ENCODE data around the gene HYI. TPM values are rescaled to one million over a fixed set of nuclear protein-coding genes. Genes with fewer than 3 reads are reported as not detected.

Gene HYI
- total and polyA plus RNA-seq, 2 of the 8 experiments (the other 6 are each of a cell fraction or from before 2014, with no cell fraction given): 14.4 to 17.7 TPM

DNA sequence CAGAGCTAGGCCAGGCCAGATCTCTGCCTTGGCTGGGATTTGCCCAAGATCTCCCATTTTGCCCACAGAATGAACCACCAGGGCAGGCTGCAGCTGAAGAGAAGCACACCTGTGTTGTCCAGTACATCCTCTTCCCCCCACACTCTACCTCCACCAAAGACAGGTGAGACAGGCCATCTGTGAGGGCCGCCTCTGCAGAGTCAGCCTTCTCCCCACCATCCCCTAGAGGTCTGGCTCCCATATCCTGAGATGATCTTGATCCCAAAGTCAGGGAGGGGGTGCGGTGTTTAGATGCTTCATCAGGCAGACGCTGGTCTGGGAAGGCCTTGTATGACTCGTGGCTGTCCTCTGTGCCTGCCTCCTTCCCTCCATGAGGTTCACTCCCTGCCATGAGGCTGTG lies 28.7 kb downstream of the HYI start:
- no peak for FAIRE-seq
- H4K91ac ChIP-seq (replicated peaks; ENCODE audit: insufficient read length, low read length): no peak overlapping the region
- no peak overlapping the region for H3K56ac ChIP-seq (replicated peaks; ENCODE audit: insufficient read length, low read depth, low read length)
- H2BK5ac ChIP-seq (ENCODE audit: low read depth, low read length): no peak overlapping the region
- H3K23ac ChIP-seq (ENCODE audit: insufficient read length): no peak overlapping the region
- no peak overlapping the region for H2BK120ac ChIP-seq (replicated peaks; ENCODE audit: low read depth, low read length)
- no peak overlapping the region for H2AK5ac ChIP-seq (ENCODE audit: low read depth, low read length)
- H4K5ac ChIP-seq (ENCODE audit: insufficient read length, low read depth, low read length): no peak overlapping the region
- H3K27ac ChIP-seq (ENCODE audit: low read depth, low read length): no peak overlapping the region
- H2BK15ac ChIP-seq (ENCODE audit: low read length): no peak overlapping the region
- ChIA-PET POLR2A (ENCODE audit: partially characterized antibody) (interaction anchor here (0.8 to 1.2 kb wide), 6 partner anchors 8 to 238 kb away, joined by 3 to 6 read pairs (median 4); partner anchors contain the start of gene HYI), CTCF (ENCODE audit: partially characterized antibody) (interaction anchor here (1.1 to 3.8 kb wide), 4 partner anchors 10 to 198 kb away, joined by 3 to 16 read pairs (median 4); no protein-coding TSS in a partner anchor)
- no peak overlapping the region for H3K4ac ChIP-seq (replicated peaks; ENCODE audit: insufficient read length, low read depth, low read length)
- H3K79me2 ChIP-seq (ENCODE audit: control insufficient read depth in 1 of 2, insufficient read depth in 2 of 2, low read length in 2 of 2): no peaks in the 10 kb centered on the region
- peaks cover 0 to 8% (median 5%) of the 10 kb centered on the region in 4 experiments; a peak in 6 of 7 replicates for H3K4me1 ChIP-seq (replicated peaks in 1 of 4; ENCODE audit: control insufficient read depth in 3 of 4, insufficient read depth in 4 of 4, low read length in 3 of 4)
- no peaks in the 10 kb centered on the region for H3K79me1 ChIP-seq (ENCODE audit: low read depth, low read length)
- peaks cover 2% of the 10 kb centered on the region; the same call in 1 of the 2 replicates for H3K23me2 ChIP-seq (ENCODE audit: low read depth, low read length)
- no peak overlapping the region for H2BK12ac ChIP-seq (ENCODE audit: low read depth, low read length)
- no peak overlapping the region for H3K9ac ChIP-seq (replicated peaks in 1 of 4; ENCODE audit: extremely low read depth in 1 of 4, low read depth in 3 of 4, low read length in 3 of 4)
- no peak for DNase-seq (ENCODE audit: low read depth in 1 of 2, low spot score in 2 of 2)
- no peaks in the 10 kb centered on the region for H3K27me3 ChIP-seq (replicated peaks in 1 of 4; ENCODE audit: control insufficient read depth in 3 of 4, extremely low read depth in 1 of 4, insufficient read depth in 3 of 4, low read length in 3 of 4)
- H4K8ac ChIP-seq (ENCODE audit: extremely low read depth, insufficient read depth, low read length): no peak overlapping the region
- H2BK20ac ChIP-seq (ENCODE audit: low read length): no peak overlapping the region
- no peak overlapping the region for H3K4me3 ChIP-seq (ENCODE audit: extremely low read depth in 1 of 4, insufficient read depth in 2 of 4, low read depth in 3 of 4, low read length in 4 of 4)
- no peaks in the 10 kb centered on the region for H3K9me3 ChIP-seq (ENCODE audit: insufficient read depth in 2 of 2, low read depth in 1 of 2, low read length in 1 of 2)
- TF ChIP-seq EGR1 (IDR thresholded peaks at IDR 0.05; ENCODE audit: borderline replicate concordance, low read depth, low read length) (no peak), TCF12 (IDR thresholded peaks at IDR 0.05; ENCODE audit: low read depth, low read length) (no peak), NRF1 (IDR thresholded peaks at IDR 0.05; ENCODE audit: low read depth, low read length) (no peak), SP4 (IDR thresholded peaks at IDR 0.05; ENCODE audit: low read length) (no peak), SAP30 (IDR thresholded peaks at IDR 0.05; ENCODE audit: insufficient read depth, insufficient replicate concordance, low read length) (no peak), ZNF274 (IDR thresholded peaks at IDR 0.05; ENCODE audit: borderline replicate concordance, extremely low read depth, low read length) (no peak)
- no peak overlapping the region for H3K4me2 ChIP-seq (ENCODE audit: insufficient read depth in 1 of 2, low read depth in 2 of 2, low read length in 2 of 2)
- H3K18ac ChIP-seq (ENCODE audit: extremely low read depth, low read length): no peak overlapping the region
- H3K36me3 ChIP-seq (ENCODE audit: control insufficient read depth in 2 of 4, insufficient read depth in 4 of 4, low read length in 3 of 4): peaks cover 5 to 45% (median 30%) of the 10 kb centered on the region in 4 experiments; a peak in 6 of 8 replicates
- H2AFZ ChIP-seq (ENCODE audit: low read length): no peak overlapping the region
- H4K20me1 ChIP-seq (replicated peaks in 1 of 2; ENCODE audit: control insufficient read depth in 1 of 2, insufficient read depth in 2 of 2, low read length in 2 of 2): peaks cover 0 to 2% of the 10 kb centered on the region in 2 experiments
- H3K14ac ChIP-seq (ENCODE audit: insufficient read length): no peak overlapping the region
- WGBS, 2 experiments (ENCODE audit: extremely low coverage in 1 of 2, insufficient coverage in 1 of 2, insufficient read length in 1 of 2, insufficient replicate concordance in 2 of 2, low coverage in 1 of 2, low lambda C conversion rate in 2 of 2, missing lambda C conversion rate in 1 of 2): 82% methylated on average over 4 of the region's 4 CpGs; no CpG with 5 or more reads in 1 of the 2 experiments
